Lower leg skin (tissue), 4 donors: Measurements from ENCODE around the gene NMNAT3. TPM values are rescaled to one million over a fixed set of nuclear protein-coding genes. Genes with fewer than 3 reads are reported as not detected.

ENCODE experiments used
- DNase-seq, 2 donors: peaks; one replicate each; pipeline ENCODE4 v3.0.0-alpha.2; 2019; ENCODE audit warnings: low spot score in 2 of 2
- H3K4me3 ChIP-seq: fragments of 200-600 bp; sonication (generic); 2 replicates; pipeline ENCODE4 v1.5.1; 2017; ENCODE audit warnings: mild to moderate bottlenecking, low read depth; ENCODE audit not compliant: poor library complexity, severe bottlenecking
- CTCF ChIP-seq, 3 donors: fragments of 450-650 bp; IDR thresholded peaks; one replicate each; pipeline ENCODE4 v1.5.1; 2016; ENCODE audit warnings: antibody characterized with exemption in 3 of 3, mild to moderate bottlenecking in 3 of 3, moderate library complexity in 2 of 3
- POLR2A ChIP-seq, 2 donors: fragments of 450-650 bp; IDR thresholded peaks; one replicate each; pipeline ENCODE4 v1.6.1; 2016 to 2017; ENCODE audit warnings: antibody characterized with exemption in 2 of 2, mild to moderate bottlenecking in 1 of 2, moderate library complexity in 1 of 2
- WGBS, 2 donors: methylation state at CpG; one replicate each; pipeline ENCODE4 v1.1.5; 2018; 5-methylcytosine and 5-hydroxymethylcytosine counted together
- intact Hi-C: fragments of 100-400 bp; cut with DNase I; formaldehyde crosslinking; loops from one replicate; pipeline ENCODE4 v1.15.0; 2023; ENCODE audit warnings: low total_unique reads
- total RNA-seq, 4 donors: library from RNA; depleted of rRNA; stranded (reverse); fragments of >200 nt; gene quantifications; one replicate each; pipeline ENCODE4 v1.1.0, GENCODE V29; 2016

NMNAT3 gene
- total RNA-seq, 4 donors from 2014 or later, result 33.6 to 41.9 (median 37.5) TPM

GRCh38 chr3:139548801-139549200 lies 129.0 kb downstream of the NMNAT3 start:
- WGBS, 2 donors, result 82 to 88% methylated on average over 5 of the region's 5 CpGs
- peak in 1 of 2 donors; percentile 21 for DNase-seq
- TF ChIP-seq CTCF (IDR thresholded peaks at IDR 0.05) (no peak), POLR2A (IDR thresholded peaks at IDR 0.05) (no peak)
- H3K4me3 ChIP-seq, result no peak overlapping the region
- intact Hi-C loops, result no loop called here

- DNase-seq, result no peak
- intact Hi-C loops, result no loop called here
- TF ChIP-seq CTCF (IDR thresholded peaks at IDR 0.05) (no peak), POLR2A (IDR thresholded peaks at IDR 0.05) (no peak)
- H3K4me3 ChIP-seq, result no peak overlapping the region
Observed at GRCh38 chr3:139547666-139548065, 130.1 kb downstream of the NMNAT3 start.

GRCh38 chr3:139546772-139547171 lies 131.0 kb downstream of the NMNAT3 start:
- no peak overlapping the region for H3K4me3 ChIP-seq
- intact Hi-C loops, result no loop called here
- no peak for TF ChIP-seq CTCF (IDR thresholded peaks at IDR 0.05)
- peak in 1 of 2 donors; percentile 23 for DNase-seq
- WGBS, 2 donors, result 74 to 77% methylated on average over 3 of the region's 3 CpGs

GRCh38 chr3:139541532-139542288 lies 136.1 kb downstream of the NMNAT3 start:
- H3K4me3 ChIP-seq, result no peak overlapping the region
- intact Hi-C loops, result no loop called here
- peak in 1 of 2 donors; percentile 74 for DNase-seq

GRCh38 chr3:139540651-139541531 lies 136.9 kb downstream of the NMNAT3 start:
- intact Hi-C loops, result no loop called here
- DNase-seq, result peak in 1 of 2 donors; percentile 58
- no peak overlapping the region for H3K4me3 ChIP-seq
- no peak for TF ChIP-seq POLR2A (IDR thresholded peaks at IDR 0.05)
- TF ChIP-seq CTCF (IDR thresholded peaks at IDR 0.05), result no peak
- WGBS, 2 donors, result 87% methylated on average over 6 of the region's 6 CpGs

More at GRCh38 chr3:139541532-139542288, 136.1 kb downstream of the NMNAT3 start:
- WGBS, 2 donors, result 89 to 95% methylated on average over 5 of the region's 5 CpGs
- TF ChIP-seq POLR2A (IDR thresholded peaks at IDR 0.05) (no peak), CTCF (IDR thresholded peaks at IDR 0.05) (no peak)
